ENCODE measurements around the gene ISM2. TPM values are rescaled to one million over a fixed set of nuclear protein-coding genes. Genes with fewer than 3 reads are reported as not detected.

ISM2 gene
- total and polyA plus RNA-seq, 11 donors: 1.3 TPM; not detected in 10

GRCh38 chr14:77516126-77516525 lies 17.5 kb upstream of the ISM2 start:
- H3K36me3 ChIP-seq: peaks cover 0 to 89% (median 75%) of the 10 kb centered on the region in 9 donors
- no peak for DNase-seq

GRCh38 chr14:77511486-77512162 lies 13.0 kb upstream of the ISM2 start:
- no peaks in the 10 kb centered on the region for H3K27me3 ChIP-seq
- H3K4me3 ChIP-seq: no peak overlapping the region
- H3K9me3 ChIP-seq: no peaks in the 10 kb centered on the region
- H3K27ac ChIP-seq: no peak overlapping the region
- intact Hi-C loops (cut with DNase I): no loop called here
- H3K4me1 ChIP-seq: no peaks in the 10 kb centered on the region
- peaks cover 0 to 90% (median 74%) of the 10 kb centered on the region in 9 donors for H3K36me3 ChIP-seq
- no peak for ATAC-seq
- DNase-seq: no peak
- WGBS, 4 donors: 91 to 94% (median 94%) methylated on average over 8 of the region's 8 CpGs
- TF ChIP-seq POLR2A (IDR thresholded peaks at IDR 0.05): no peak
- no peak for TF ChIP-seq CTCF (IDR thresholded peaks at IDR 0.05)

More at GRCh38 chr14:77516126-77516525, 17.5 kb upstream of the ISM2 start:
- H3K4me3 ChIP-seq: no peak overlapping the region
- intact Hi-C loops (cut with DNase I): no loop called here
- H3K27ac ChIP-seq: no peak overlapping the region
- TF ChIP-seq CTCF (IDR thresholded peaks at IDR 0.05): no peak
- no peak for TF ChIP-seq POLR2A (IDR thresholded peaks at IDR 0.05)
- no peak for ATAC-seq
- H3K4me1 ChIP-seq: no peaks in the 10 kb centered on the region
- no peaks in the 10 kb centered on the region for H3K9me3 ChIP-seq
- no peaks in the 10 kb centered on the region for H3K27me3 ChIP-seq

- DNase-seq: no peak
Measured at GRCh38 chr14:77509366-77509765, 10.8 kb upstream of the ISM2 start.

GRCh38 chr14:77508876-77509275 lies 10.3 kb upstream of the ISM2 start:
- Histone ChIP-seq H3K36me3 (peaks cover 0 to 64% (median 52%) of the 10 kb centered on the region in 9 donors), H3K9me3 (peaks cover 0 to 4% (median 0%) of the 10 kb centered on the region in 12 donors), H3K4me3 (no peak overlapping the region), H3K27ac (no peak overlapping the region), H3K4me1 (no peaks in the 10 kb centered on the region), H3K27me3 (no peaks in the 10 kb centered on the region)
- DNase-seq (no peak), ATAC-seq (no peak)
- intact Hi-C loops (cut with DNase I): no loop called here
- TF ChIP-seq CTCF (IDR thresholded peaks at IDR 0.05) (no peak), POLR2A (IDR thresholded peaks at IDR 0.05) (no peak)
- 92 to 98% (median 97%) methylated on average over 3 of the region's 3 CpGs for WGBS, 4 donors

More at GRCh38 chr14:77509366-77509765, 10.8 kb upstream of the ISM2 start:
- no peak for TF ChIP-seq CTCF (IDR thresholded peaks at IDR 0.05)
- Histone ChIP-seq H3K27me3 (no peaks in the 10 kb centered on the region), H3K27ac (no peak overlapping the region), H3K36me3 (peaks cover 0 to 69% (median 55%) of the 10 kb centered on the region in 9 donors), H3K4me3 (no peak overlapping the region), H3K4me1 (no peaks in the 10 kb centered on the region), H3K9me3 (no peaks in the 10 kb centered on the region)
- ATAC-seq: no peak
- intact Hi-C loops (cut with DNase I): no loop called here
- 93 to 97% (median 95%) methylated on average over 4 of the region's 4 CpGs for WGBS, 4 donors
